Esophagus muscularis mucosa (tissue), 4 donors: ENCODE data around the gene TPRN.

Source experiments
- CTCF ChIP-seq, 3 experiments: fragments of 200-600 bp in 2 of 3; fragments of 450-650 bp in 1 of 3; sonication (generic) in 2 of 3; IDR thresholded peaks; one replicate each; pipeline ENCODE4 v1.5.1; 2017 to 2019; ENCODE audit warnings: antibody characterized with exemption in 3 of 3, mild to moderate bottlenecking in 2 of 3, moderate library complexity in 1 of 3
- EP300 ChIP-seq: sonication (generic); formaldehyde crosslinking; IDR thresholded peaks from one replicate; pipeline ENCODE4 v1.6.1; 2017; ENCODE audit warnings: antibody characterized with exemption
- POLR2A ChIP-seq: fragments of 450-650 bp; IDR thresholded peaks from one replicate; pipeline ENCODE4 v1.6.1; 2017; ENCODE audit warnings: antibody characterized with exemption, moderate library complexity, mild to moderate bottlenecking, low read depth
- POLR2AphosphoS5 ChIP-seq, 2 donors: sonication (generic); formaldehyde crosslinking; IDR thresholded peaks; one replicate each; pipeline ENCODE4 v1.6.1; 2017; ENCODE audit warnings: antibody characterized with exemption in 2 of 2

GRCh38 chr9:137172901-137173795 is 27.4 kb downstream of the TPRN start:
- TF ChIP-seq CTCF (IDR thresholded peaks at IDR 0.05): no peak
- TF ChIP-seq POLR2A: no peak
- TF ChIP-seq EP300: no peak
- TF ChIP-seq POLR2AphosphoS5 (IDR thresholded peaks at IDR 0.05): no peak
